GM12878 (cell line): ENCODE measurements around the gene RIF1.

ENCODE experiments used
- ATF3 ChIP-seq: IDR thresholded peaks from 2 replicates; pipeline ENCODE4 v1.6.1; 2011; ENCODE audit warnings: low read depth, mild to moderate bottlenecking, low read length, moderate library complexity, borderline replicate concordance; ENCODE audit errors: extremely low read depth
- CTCF ChIP-seq, 3 experiments: IDR thresholded peaks in 2 of 3; conservative IDR thresholded peaks in 1 of 3; 2 replicates each; pipeline ENCODE4 v1.5.1; 2011; ENCODE audit warnings: low read depth in 3 of 3, low read length in 3 of 3, mild to moderate bottlenecking in 3 of 3, control low read depth in 2 of 3, moderate library complexity in 2 of 3, inconsistent platforms in 1 of 3, mixed read lengths in 1 of 3; ENCODE audit not compliant: control insufficient read depth in 2 of 3, insufficient read depth in 1 of 3; ENCODE audit errors: extremely low read depth in 1 of 3
- EP300 ChIP-seq, 2 experiments: fragments of 150-350 bp in 1 of 2; IDR thresholded peaks; 2 replicates each; pipeline ENCODE4 v1.6.1; 2011 to 2012; ENCODE audit warnings: low read depth in 2 of 2, low read length in 2 of 2, borderline replicate concordance in 1 of 2, improper control_type of control experiment in 1 of 2, inconsistent platforms in 1 of 2; ENCODE audit not compliant: control insufficient read depth in 1 of 2
- MAX ChIP-seq: IDR thresholded peaks from 2 replicates; pipeline ENCODE4 v1.6.1; 2012; ENCODE audit warnings: low read depth, low read length, improper control_type of control experiment
- PML ChIP-seq: IDR thresholded peaks from 2 replicates; pipeline ENCODE4 v1.6.1; 2012; ENCODE audit warnings: low read length, inconsistent platforms
- POLR2A ChIP-seq: IDR thresholded peaks from 2 replicates; pipeline ENCODE4 v1.6.1; 2011; ENCODE audit warnings: low read depth, mild to moderate bottlenecking, low read length
- POLR2AphosphoS5 ChIP-seq: IDR thresholded peaks from 2 replicates; pipeline ENCODE4 v1.6.1; 2011; ENCODE audit warnings: mild to moderate bottlenecking, low read length, inconsistent platforms
- RB1 ChIP-seq: fragments of 450-650 bp; formaldehyde crosslinking; IDR thresholded peaks from 2 replicates; pipeline ENCODE4 v1.6.1; 2017; ENCODE audit warnings: mild to moderate bottlenecking, borderline replicate concordance
- RBBP5 ChIP-seq: fragments of 200-600 bp; sonication (generic); conservative IDR thresholded peaks from 2 replicates; pipeline ENCODE4 v1.6.1; 2016
- SREBF1 ChIP-seq: IDR thresholded peaks from 2 replicates; pipeline ENCODE4 v1.6.1; 2012; ENCODE audit warnings: mild to moderate bottlenecking, low read length
- USF1 ChIP-seq: IDR thresholded peaks from 2 replicates; pipeline ENCODE4 v1.6.1; 2011; ENCODE audit warnings: borderline replicate concordance, low read depth, mild to moderate bottlenecking, moderate library complexity, mixed read lengths, low read length; ENCODE audit not compliant: insufficient read depth; ENCODE audit errors: extremely low read length

DNA sequence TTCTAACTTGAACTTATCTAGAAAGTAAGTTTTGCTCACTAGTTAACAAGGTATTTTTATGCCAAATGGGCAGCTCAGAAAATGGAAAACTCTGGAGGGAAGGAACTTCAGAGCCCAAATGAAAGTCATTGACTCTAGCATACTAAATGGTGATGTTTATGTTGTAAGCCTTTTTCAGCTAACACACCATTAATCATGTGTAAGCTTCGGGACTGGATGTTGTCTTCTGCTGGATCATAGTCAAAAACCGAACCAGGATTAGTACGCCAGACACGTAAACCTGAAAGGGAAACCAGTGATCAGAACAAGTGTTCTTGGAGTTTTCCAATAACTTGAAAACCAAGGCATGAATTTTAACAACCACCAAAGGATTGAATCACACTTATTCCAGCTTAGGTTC lies 81.8 kb downstream of the RIF1 start:
- no peak for TF ChIP-seq RB1
- TF ChIP-seq POLR2AphosphoS5 = no peak
- TF ChIP-seq CTCF (IDR thresholded peaks at IDR 0.05 in 2 of 3, conservative IDR thresholded peaks at IDR 0.05 in 1 of 3; ENCODE audit: control insufficient read depth in 2 of 3, extremely low read depth in 1 of 3, insufficient read depth in 1 of 3, low read depth in 3 of 3, low read length in 3 of 3) = no peak
- no peak for TF ChIP-seq SREBF1
- TF ChIP-seq MAX = no peak
- no peak for TF ChIP-seq ATF3
- TF ChIP-seq POLR2A = no peak
- no peak for TF ChIP-seq RBBP5
- TF ChIP-seq USF1 = no peak
- TF ChIP-seq EP300 (IDR thresholded peaks at IDR 0.05; ENCODE audit: borderline replicate concordance in 1 of 2, control insufficient read depth in 1 of 2, low read depth in 2 of 2, low read length in 2 of 2) = no peak
- TF ChIP-seq PML = no peak
